COLO668 (cell line): ENCODE results near the gene GAGE10.
"Not testable (repeated sequence)": the region's sequence is repeated elsewhere in the genome, so short reads cannot be mapped to it uniquely, and the experiment has no call there.

Source experiments
- DNase-seq: peaks from one replicate; lab custom pipeline; 2025; ENCODE audit not compliant: unreplicated experiment; lab: John Stamatoyannopoulos, UW

GAGE10 gene

GRCh38 chrX:49276207-49276606, 27.2 kb upstream of the GAGE10 start:
- no peak for DNase-seq

GRCh38 chrX:49276671-49277534, 26.5 kb upstream of the GAGE10 start:
- DNase-seq, result no peak

- no peak for DNase-seq
Observed at GRCh38 chrX:49277535-49277830, 26.0 kb upstream of the GAGE10 start.

GRCh38 chrX:49278081-49278480, 25.4 kb upstream of the GAGE10 start:
- DNase-seq, result no peak

- DNase-seq, result no peak
Observed at GRCh38 chrX:49282647-49283011, 20.8 kb upstream of the GAGE10 start.

GRCh38 chrX:49284212-49284611, 19.2 kb upstream of the GAGE10 start:
- no peak for DNase-seq

- no peak for DNase-seq
Observed at GRCh38 chrX:49286136-49286535, 17.3 kb upstream of the GAGE10 start.

GRCh38 chrX:49286581-49286980, 16.9 kb upstream of the GAGE10 start:
- DNase-seq, result no peak

GRCh38 chrX:49287665-49288064, 15.8 kb upstream of the GAGE10 start:
- DNase-seq, result no peak

- DNase-seq, result no peak
Observed at GRCh38 chrX:49290215-49290614, 13.2 kb upstream of the GAGE10 start.

GRCh38 chrX:49291615-49292337, 11.7 kb upstream of the GAGE10 start:
- DNase-seq, result peak; percentile 27

- no peak for DNase-seq
Observed at GRCh38 chrX:49292400-49293362, 10.8 kb upstream of the GAGE10 start.

GRCh38 chrX:49299293-49299692, 4.2 kb upstream of the GAGE10 start:
- DNase-seq, result not testable (repeated sequence)

- DNase-seq, result no peak
Observed at GRCh38 chrX:49300703-49301102, 2.7 kb upstream of the GAGE10 start.

GRCh38 chrX:49307775-49308174, 4.3 kb downstream of the GAGE10 start:
- not testable (repeated sequence) for DNase-seq

GRCh38 chrX:49308604-49309269, 5.3 kb downstream of the GAGE10 start:
- DNase-seq, result no peak

- no peak for DNase-seq
Observed at GRCh38 chrX:49309401-49309981, 6.0 kb downstream of the GAGE10 start.

- no peak for DNase-seq
Observed at GRCh38 chrX:49310371-49310770, 6.9 kb downstream of the GAGE10 start.

GRCh38 chrX:49312176-49312575, 8.7 kb downstream of the GAGE10 start:
- DNase-seq, result no peak

GRCh38 chrX:49316085-49316484, 12.6 kb downstream of the GAGE10 start:
- DNase-seq, result no peak
